NT2/D1 (cell line): ENCODE data around the gene DUSP2.

ENCODE experiments used
- SUZ12 ChIP-seq: IDR thresholded peaks from 2 replicates; pipeline ENCODE4 v1.6.1; 2011; ENCODE audit not compliant: insufficient read length, insufficient read depth; ENCODE audit errors: extremely low read depth
- YY1 ChIP-seq: IDR thresholded peaks from 2 replicates; pipeline ENCODE4 v1.6.1; 2011; ENCODE audit not compliant: insufficient read length, insufficient read depth
- ZNF274 ChIP-seq: IDR thresholded peaks from 2 replicates; pipeline ENCODE4 v1.6.1; 2011; ENCODE audit warnings: mild to moderate bottlenecking, low read depth, low read length

DNA sequence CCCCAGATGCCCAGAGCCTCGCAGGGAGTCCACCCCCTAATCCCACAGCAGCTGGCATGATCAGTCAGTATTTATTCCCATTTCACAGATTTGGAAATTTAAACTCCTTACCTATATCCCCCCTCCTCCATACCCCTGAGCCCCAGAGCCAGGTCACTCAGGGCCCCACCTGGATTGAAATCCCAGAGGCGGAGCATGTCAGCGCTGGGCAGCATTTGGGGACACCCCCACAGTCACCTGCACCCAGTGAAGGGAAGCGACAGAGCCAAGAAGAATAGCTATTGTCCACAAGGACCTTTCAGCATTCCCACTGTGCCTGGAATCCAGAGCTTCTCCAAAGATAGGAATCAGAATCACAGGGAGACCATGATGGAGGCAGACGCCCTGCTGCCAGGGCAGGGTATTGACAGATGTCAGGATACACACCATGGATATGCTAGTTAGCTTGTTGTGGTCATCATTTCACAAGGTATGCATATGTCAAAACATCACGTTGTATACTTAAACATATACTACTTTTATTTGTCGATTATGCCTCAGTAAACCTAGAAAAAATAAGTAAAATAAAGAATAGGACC is 6.0 kb downstream of the DUSP2 start:
- TF ChIP-seq ZNF274 (no peak), YY1 (no peak), SUZ12 (no peak)
